Lung (tissue), 12 donors: ENCODE measurements around the gene ZNF740. TPM values are rescaled to one million over a fixed set of nuclear protein-coding genes. Genes with fewer than 3 reads are reported as not detected.

Experiments
- ATAC-seq: fragments of 200-7000 bp; cut with Tn5 transposase; one replicate; pipeline ENCODE4 v1.9.1; 2020; ENCODE audit warnings: moderate number of reproducible peaks; ENCODE audit not compliant: insufficient read depth, low FRiP score
- DNase-seq, 3 donors: peaks; one replicate each; pipeline ENCODE4 v3.0.0-alpha.2; 2013 to 2017
- H3K27ac ChIP-seq, 2 donors: one replicate each; pipeline ENCODE4 v1.5.1; 2013; ENCODE audit warnings: mild to moderate bottlenecking in 2 of 2, moderate library complexity in 2 of 2, control low read depth in 1 of 2, inconsistent platforms in 1 of 2, low read depth in 1 of 2, low read length in 1 of 2
- H3K27me3 ChIP-seq, 3 donors: one replicate each; pipeline ENCODE4 v1.5.1; 2013; ENCODE audit warnings: low read length in 2 of 3; ENCODE audit not compliant: control insufficient read depth in 3 of 3, insufficient read depth in 3 of 3
- H3K36me3 ChIP-seq, 4 donors: one replicate each; pipeline ENCODE4 v1.5.1; 2013; ENCODE audit warnings: low read length in 4 of 4, mild to moderate bottlenecking in 1 of 4, moderate library complexity in 1 of 4; ENCODE audit not compliant: control insufficient read depth in 4 of 4, insufficient read depth in 4 of 4
- H3K4me1 ChIP-seq, 5 donors: one replicate each; pipeline ENCODE4 v1.5.1; 2013; ENCODE audit warnings: low read length in 5 of 5, mild to moderate bottlenecking in 2 of 5, moderate library complexity in 1 of 5; ENCODE audit not compliant: control insufficient read depth in 5 of 5, insufficient read depth in 5 of 5
- H3K4me3 ChIP-seq: one replicate; pipeline ENCODE4 v1.5.1; 2013; ENCODE audit warnings: mild to moderate bottlenecking, control low read depth, moderate library complexity
- H3K9ac ChIP-seq, 2 donors: one replicate each; pipeline ENCODE4 v1.5.1; 2013; ENCODE audit warnings: low read length in 2 of 2, control low read depth in 1 of 2; ENCODE audit not compliant: insufficient read depth in 1 of 2
- H3K9me3 ChIP-seq, 4 donors: one replicate each; pipeline ENCODE4 v1.5.1; 2013; ENCODE audit warnings: low read length in 3 of 4, mild to moderate bottlenecking in 1 of 4, moderate library complexity in 1 of 4; ENCODE audit not compliant: control insufficient read depth in 4 of 4, insufficient read depth in 3 of 4
- CTCF ChIP-seq: IDR thresholded peaks from 2 replicates; pipeline ENCODE4 v1.5.1; 2012; ENCODE audit warnings: mild to moderate bottlenecking; ENCODE audit errors: control extremely low read depth, extremely low read depth
- WGBS, 2 donors: extraction: QIAGEN DNeasy Blood & Tissue Kit; methylation state at CpG; one replicate each; pipeline ENCODE4 v1.1.7; 2013; 5-methylcytosine and 5-hydroxymethylcytosine counted together
- polyA plus RNA-seq, 2 donors: library from polyadenylated mRNA; stranded (reverse); fragments of 200-250 nt; gene quantifications; one replicate each; pipeline ENCODE4 v1.2.1, GENCODE V29; 2013
- total RNA-seq, 2 donors: library from RNA; depleted of rRNA in 1 of 2; stranded (reverse); fragments of >200 nt in 1 of 2; gene quantifications; one replicate each; pipeline ENCODE4 v1.2.1, GENCODE V29; 2014 to 2021
- donor health status: control.
- donor health status: control.
- donor health status: Bipolar disorder and iron deficiency.
- donor health status: healthy.
- donor health status: DM: yes; HTN: yes; CAD: no.

Gene ZNF740
- total and polyA plus RNA-seq, 4 donors: 7.8 to 37.4 (median 18.3) TPM

- Histone ChIP-seq H3K27me3 (no peaks in the 10 kb centered on the region), H3K27ac (peak overlapping the region in 1 of 2 donors; percentile 62), H3K9me3 (no peaks in the 10 kb centered on the region), H3K9ac (no peak overlapping the region), H3K36me3 (peaks cover 0 to 7% (median 3%) of the 10 kb centered on the region in 4 donors), H3K4me3 (no peak overlapping the region), H3K4me1 (peaks cover 0 to 61% (median 33%) of the 10 kb centered on the region in 5 donors)
- ATAC-seq (no peak), DNase-seq (peak in 2 of 3 donors; percentile 31 to 35)
- whole genome bisulfite sequencing, 2 donors: 50 to 60% methylated on average over 4 of the region's 4 CpGs
- TF ChIP-seq CTCF: no peak
Observed at GRCh38 chr12:53222806-53223261, 42.3 kb downstream of the ZNF740 start.

- Histone ChIP-seq H3K4me3 (no peak overlapping the region), H3K36me3 (peaks cover 0 to 7% (median 3%) of the 10 kb centered on the region in 4 donors), H3K4me1 (peaks cover 0 to 54% (median 31%) of the 10 kb centered on the region in 5 donors), H3K27ac (peak overlapping the region; percentile 17 to 71), H3K9me3 (no peaks in the 10 kb centered on the region), H3K9ac (peak overlapping the region in 1 of 2 donors; percentile 43), H3K27me3 (no peaks in the 10 kb centered on the region)
- DNase-seq (peak; percentile 76 to 89 (median 84)), ATAC-seq (no peak)
- TF ChIP-seq CTCF: no peak
- 4 to 10% methylated on average over 9 to 16 of the region's 16 CpGs for WGBS, 2 donors
Observed at GRCh38 chr12:53223389-53224060, 43.0 kb downstream of the ZNF740 start.

- no peak for TF ChIP-seq CTCF
- Histone ChIP-seq H3K9ac (peak overlapping the region in 1 of 2 donors; percentile 43), H3K27me3 (no peaks in the 10 kb centered on the region), H3K36me3 (peaks cover 0 to 7% (median 3%) of the 10 kb centered on the region in 4 donors), H3K4me3 (no peak overlapping the region), H3K27ac (peak overlapping the region in 1 of 2 donors; percentile 71), H3K4me1 (peaks cover 0 to 49% (median 31%) of the 10 kb centered on the region in 5 donors), H3K9me3 (no peaks in the 10 kb centered on the region)
- peak; percentile 34 to 57 (median 50) for DNase-seq
- 58 to 63% methylated on average over 11 of the region's 11 CpGs for WGBS, 2 donors
- no peak for ATAC-seq
Observed at GRCh38 chr12:53224061-53224896, 43.8 kb downstream of the ZNF740 start.
